Left ventricle myocardium superior (tissue), 1 donor: ENCODE measurements around the gene LCNL1. TPM values are rescaled to one million over a fixed set of nuclear protein-coding genes. Genes with fewer than 3 reads are reported as not detected.

Experiments used
- ATAC-seq: fragments of 200-7000 bp; cut with Tn5 transposase; one replicate; pipeline ENCODE4 v1.9.1; 2020; ENCODE audit warnings: mild to moderate bottlenecking, moderate library complexity
- DNase-seq: peaks from one replicate; pipeline ENCODE4 v3.0.0-alpha.2; 2020
- intact Hi-C: fragments of 100-400 bp; cut with micrococcal nuclease; formaldehyde crosslinking; loops from one replicate; pipeline ENCODE4 v1.11.0; 2022
- total RNA-seq: library from RNA; stranded (reverse); fragmentation: NEBNext Ultra II Directional; extraction: Animal tissue kit (Norgen Biotek cat#: 25700); gene quantifications from one replicate; pipeline ENCODE4 v1.2.1, GENCODE V29; 2021
- donor health status: DM: no; HTN: yes; CAD: no; lungs with severe emphysema.

The LCNL1 gene
- total RNA-seq, 1 donor from 2014 or later, result 18.3 TPM

DNA sequence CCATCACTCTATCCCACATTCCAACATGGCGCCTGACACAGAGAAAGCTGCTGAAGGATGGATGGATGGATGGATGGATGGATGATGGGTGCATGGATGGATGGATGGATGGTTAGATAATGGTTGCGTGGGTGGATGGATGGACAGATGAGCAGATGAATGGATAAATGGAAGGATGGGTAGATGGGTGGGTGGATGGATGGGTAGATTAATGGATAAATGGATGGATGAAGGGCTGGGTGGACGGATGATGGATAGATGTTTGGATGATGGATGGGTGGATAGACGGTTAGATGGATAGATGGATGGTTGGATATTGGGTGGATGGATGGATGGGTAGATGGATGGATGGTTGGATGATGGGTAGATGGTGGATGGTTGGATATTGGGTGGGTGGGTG is 26.2 kb upstream of the LCNL1 start:
- intact Hi-C loops, result no loop called here
- ATAC-seq (no peak), DNase-seq (no peak)

DNA sequence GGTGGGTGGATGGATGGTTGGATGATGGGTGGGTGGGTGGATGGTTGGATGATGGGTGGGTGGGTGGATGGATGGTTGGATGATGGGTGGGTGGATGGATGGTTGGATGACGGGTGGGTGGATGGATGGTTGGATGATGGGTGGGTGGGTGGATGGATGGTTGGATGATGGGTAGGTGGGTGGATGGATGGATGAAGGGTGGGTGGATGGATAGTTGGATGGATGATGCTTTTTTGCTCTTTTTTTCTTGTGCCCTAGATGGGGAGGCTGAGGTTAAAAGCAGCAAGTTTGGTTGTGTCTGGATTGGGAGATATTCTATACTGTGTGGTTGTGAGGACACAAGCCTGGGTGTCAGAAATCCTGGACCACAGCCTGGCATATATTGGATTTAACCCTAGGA is 25.3 kb upstream of the LCNL1 start:
- ATAC-seq (no peak), DNase-seq (no peak)
- intact Hi-C loops, result no loop called here

DNA sequence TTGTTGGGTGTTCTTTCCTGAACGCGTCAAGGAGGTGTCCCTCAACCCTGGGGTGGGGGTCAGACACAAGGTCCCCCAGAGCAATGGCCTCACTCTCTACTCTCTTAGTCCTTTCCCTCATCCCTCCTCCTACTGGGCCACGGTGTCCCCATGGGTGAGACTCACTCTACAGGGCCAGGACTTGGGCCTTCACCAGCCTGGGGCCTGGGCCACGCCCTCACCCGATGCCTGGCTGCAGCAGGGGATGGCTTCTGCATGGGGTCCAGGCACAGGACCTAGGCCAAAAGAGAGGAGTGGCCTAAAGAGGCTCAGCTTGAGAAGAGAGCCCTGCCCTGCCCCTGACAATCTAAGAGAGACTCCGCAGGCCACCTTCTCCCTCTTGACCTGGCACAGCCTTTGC is 24.9 kb upstream of the LCNL1 start:
- no peak for ATAC-seq
- intact Hi-C loops, result no loop called here
- DNase-seq, result no peak

DNA sequence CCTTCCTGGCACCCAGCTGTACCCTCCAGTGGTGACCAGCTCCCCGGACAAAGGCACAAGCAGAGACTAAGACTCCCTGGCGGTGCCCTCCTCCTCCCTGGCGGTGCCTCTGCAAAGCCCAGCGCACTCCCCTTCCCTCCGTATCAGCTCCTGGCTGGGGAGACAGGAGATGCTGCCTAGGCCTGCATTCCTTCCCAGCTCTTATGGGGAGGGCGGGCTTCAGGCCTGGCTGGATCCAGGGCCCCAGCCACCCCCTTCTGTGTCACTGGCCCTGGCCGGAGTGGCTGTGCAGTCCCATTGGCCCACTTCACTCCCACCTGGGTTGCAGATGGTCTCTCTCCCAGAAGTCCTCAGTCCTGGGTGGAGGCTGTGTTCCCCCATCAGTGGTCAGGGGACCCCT is 24.3 kb upstream of the LCNL1 start:
- intact Hi-C loops, result no loop called here
- ATAC-seq, result no peak
- DNase-seq, result no peak

GRCh38 chr9:136958898-136959850 is 23.6 kb upstream of the LCNL1 start:
- ATAC-seq (no peak), DNase-seq (no peak)
- intact Hi-C loops, result no loop called here

- ATAC-seq, result no peak
- DNase-seq, result no peak
- intact Hi-C loops, result no loop called here
These were observed 22.4 kb upstream of the LCNL1 start for GRCh38 chr9:136960212-136960937.

GRCh38 chr9:136960938-136961275 is 21.9 kb upstream of the LCNL1 start:
- DNase-seq, result no peak
- ATAC-seq, result no peak
- intact Hi-C loops, result no loop called here

DNA sequence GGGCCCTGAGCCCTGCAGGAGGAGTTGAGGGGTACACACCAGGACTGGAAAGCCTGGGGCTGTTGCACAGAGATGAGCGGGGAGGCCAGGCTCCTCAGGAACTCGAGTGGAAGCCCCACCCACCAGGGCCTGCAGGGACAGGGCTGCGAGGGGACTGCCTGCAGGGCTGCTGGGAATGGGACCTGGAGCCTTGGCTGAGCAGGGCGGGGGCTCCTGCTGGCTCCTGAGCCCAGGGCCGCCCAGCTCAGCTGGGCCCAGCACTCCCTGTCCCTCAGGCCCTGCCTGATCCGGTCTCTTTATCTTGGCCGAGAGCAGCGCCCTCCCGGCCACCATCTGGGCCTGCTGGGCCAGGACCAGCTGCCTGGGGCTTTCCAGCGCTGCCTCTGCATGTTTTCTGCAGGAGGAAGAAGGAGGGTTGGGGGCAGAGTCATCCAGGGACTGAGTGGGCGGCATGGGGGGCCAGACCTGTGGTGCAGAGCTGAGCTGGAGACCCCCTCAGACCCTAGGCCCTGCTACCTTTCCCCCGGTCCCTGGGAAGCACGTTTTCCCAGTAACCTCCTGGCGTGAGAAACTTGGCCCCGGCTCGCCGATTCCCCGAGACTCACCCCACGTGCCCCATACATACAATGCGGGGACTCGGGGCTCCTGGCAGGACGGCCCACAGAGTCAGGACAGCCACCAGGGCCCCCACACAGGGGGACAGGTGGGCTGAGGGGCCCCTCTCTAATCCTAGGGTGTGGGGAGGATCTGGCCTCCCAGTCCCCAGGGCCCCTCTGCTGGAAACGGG is 21.3 kb upstream of the LCNL1 start:
- DNase-seq, result peak; percentile 81

GRCh38 chr9:136962163-136962562 is 20.6 kb upstream of the LCNL1 start:
- no peak for DNase-seq
- intact Hi-C loops, result no loop called here
- ATAC-seq, result no peak

More for the DNA sequence above, 21.3 kb upstream of the LCNL1 start:
- intact Hi-C loops, result no loop called here
- ATAC-seq, result peak; percentile 90

GRCh38 chr9:136962701-136963248 is 20.0 kb upstream of the LCNL1 start:
- DNase-seq, result no peak
- intact Hi-C loops, result no loop called here
- ATAC-seq, result no peak

DNA sequence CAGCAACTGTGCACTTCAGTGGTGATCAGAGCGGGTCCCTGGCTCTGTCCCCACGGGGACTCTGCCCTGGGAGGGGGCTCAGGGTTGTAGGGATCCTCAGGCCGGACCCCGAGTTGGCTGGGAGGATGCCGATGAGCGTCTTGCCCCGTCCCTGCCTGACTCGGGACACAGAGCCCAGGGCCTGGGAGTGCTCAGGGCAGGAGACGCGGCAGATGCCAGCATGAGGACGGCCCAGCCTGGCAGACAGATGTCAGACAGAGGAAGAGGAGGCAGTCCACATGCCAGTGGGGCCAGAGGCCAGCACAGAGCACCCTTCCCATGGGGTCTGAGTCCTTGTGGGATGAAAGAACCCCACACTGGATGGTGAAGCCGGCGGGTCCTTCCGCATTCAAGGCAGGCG is 19.5 kb upstream of the LCNL1 start:
- intact Hi-C loops, result no loop called here

GRCh38 chr9:136963751-136964150 is 19.0 kb upstream of the LCNL1 start:
- DNase-seq (no peak), ATAC-seq (no peak)
- intact Hi-C loops, result no loop called here

More for the DNA sequence above, 19.5 kb upstream of the LCNL1 start:
- ATAC-seq (no peak), DNase-seq (no peak)

DNA sequence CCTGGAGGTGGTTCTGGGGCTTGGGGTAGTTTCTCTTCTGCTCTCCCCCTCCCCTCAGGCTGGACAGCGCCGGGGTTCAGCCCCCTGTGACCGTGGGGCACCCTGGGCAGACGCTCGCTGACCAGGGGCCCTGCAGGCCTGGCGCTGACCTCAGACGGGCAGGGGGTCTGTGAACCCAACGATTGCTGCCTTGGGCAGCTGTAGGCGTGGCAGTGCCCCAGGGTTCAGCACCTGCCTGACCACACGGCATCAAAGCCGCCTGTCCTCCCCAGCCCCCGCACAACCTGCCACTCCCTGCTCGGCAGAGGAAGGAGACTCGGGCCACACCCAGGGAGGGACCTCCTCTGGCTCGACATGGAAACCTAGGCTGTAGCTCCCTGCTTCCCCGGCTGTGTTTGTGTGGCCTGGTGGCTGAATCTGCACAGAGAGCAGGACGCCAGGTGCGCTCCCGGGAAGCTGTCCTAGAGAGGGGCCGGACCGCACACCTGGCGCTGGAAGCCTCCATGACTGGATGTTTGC is 18.6 kb upstream of the LCNL1 start:
- intact Hi-C loops, result no loop called here
- ATAC-seq, result no peak
- no peak for DNase-seq

DNA sequence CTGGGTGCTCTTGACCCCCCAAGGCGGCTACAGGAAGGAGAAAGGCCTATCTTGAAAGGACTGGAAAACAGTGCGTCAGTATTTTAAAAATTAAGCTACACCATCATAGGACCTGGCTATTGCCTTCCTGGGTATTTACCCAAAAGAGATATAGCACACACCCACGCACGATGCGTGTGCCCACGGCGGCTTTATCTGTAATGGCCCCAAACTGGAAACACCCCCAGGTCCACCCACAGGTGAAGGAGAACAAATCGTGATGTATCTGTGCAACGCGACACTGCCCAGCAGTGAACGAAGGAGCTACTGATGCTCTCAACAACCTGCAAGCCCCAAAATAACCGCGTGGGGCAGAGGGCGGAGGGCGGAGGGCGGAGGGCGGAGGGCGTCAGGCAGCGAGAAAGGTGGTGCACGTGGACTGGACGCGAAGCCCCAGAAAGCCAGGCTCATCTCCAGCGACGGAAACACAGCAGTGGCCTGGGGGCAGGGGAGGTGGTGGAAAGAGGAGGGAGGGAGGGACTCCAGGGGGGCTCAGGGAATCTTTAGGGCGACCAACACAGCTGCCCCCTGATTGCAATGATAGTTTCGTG is 17.9 kb upstream of the LCNL1 start:
- ATAC-seq, result no peak

GRCh38 chr9:136965771-136966484 is 16.9 kb upstream of the LCNL1 start:
- intact Hi-C loops, result no loop called here
- ATAC-seq, result no peak
- peak; percentile 34 for DNase-seq

More for the DNA sequence above, 17.9 kb upstream of the LCNL1 start:
- intact Hi-C loops, result no loop called here
- DNase-seq, result peak; percentile 17

- ATAC-seq, result peak; percentile 63
- DNase-seq, result peak; percentile 55
- intact Hi-C loops, result no loop called here
These were observed 14.3 kb upstream of the LCNL1 start for GRCh38 chr9:136968333-136969127.

- peak; percentile 18 for ATAC-seq
- intact Hi-C loops, result no loop called here
- no peak for DNase-seq
These were observed 13.6 kb upstream of the LCNL1 start for GRCh38 chr9:136969150-136969549.
